Ishikawa (cell line): ENCODE results near the gene PLXNB1.

Source experiments
- CEBPB ChIP-seq: IDR thresholded peaks from 2 replicates; pipeline ENCODE4 v1.6.1; 2012
- CREB1 ChIP-seq: IDR thresholded peaks from 2 replicates; pipeline ENCODE4 v1.6.1; 2012; ENCODE audit warnings: low read depth
- EGR1 ChIP-seq: IDR thresholded peaks from 2 replicates; pipeline ENCODE4 v1.6.1; 2012
- EP300 ChIP-seq: IDR thresholded peaks from 2 replicates; pipeline ENCODE4 v1.6.1; 2012; ENCODE audit warnings: borderline replicate concordance
- FOXM1 ChIP-seq: IDR thresholded peaks from 2 replicates; pipeline ENCODE4 v1.6.1; 2012; ENCODE audit warnings: low read depth, borderline replicate concordance
- MAX ChIP-seq: IDR thresholded peaks from 2 replicates; pipeline ENCODE4 v1.6.1; 2012
- NFIC ChIP-seq: IDR thresholded peaks from 2 replicates; pipeline ENCODE4 v1.6.1; 2012
- RAD21 ChIP-seq: IDR thresholded peaks from 2 replicates; pipeline ENCODE4 v1.6.1; 2012; ENCODE audit warnings: low read depth
- REST ChIP-seq: IDR thresholded peaks from 2 replicates; pipeline ENCODE4 v1.6.1; 2012; ENCODE audit warnings: low read depth, mild to moderate bottlenecking
- TAF1 ChIP-seq: IDR thresholded peaks from 2 replicates; pipeline ENCODE4 v1.6.1; 2012; ENCODE audit warnings: low read depth, mild to moderate bottlenecking
- TCF12 ChIP-seq: IDR thresholded peaks from 2 replicates; pipeline ENCODE4 v1.6.1; 2012; ENCODE audit warnings: low read depth
- TEAD4 ChIP-seq: IDR thresholded peaks from 2 replicates; pipeline ENCODE4 v1.6.1; 2012
- YY1 ChIP-seq: IDR thresholded peaks from 2 replicates; pipeline ENCODE4 v1.6.1; 2012; ENCODE audit warnings: low read depth
- ZBTB7A ChIP-seq: IDR thresholded peaks from 2 replicates; pipeline ENCODE4 v1.6.1; 2012; ENCODE audit warnings: low read depth

Gene PLXNB1

GRCh38 chr3:48463703-48464102, 33.8 kb upstream of the PLXNB1 start:
- TF ChIP-seq TAF1 (no peak), TCF12 (no peak), MAX (no peak), YY1 (no peak), RAD21 (no peak)

DNA sequence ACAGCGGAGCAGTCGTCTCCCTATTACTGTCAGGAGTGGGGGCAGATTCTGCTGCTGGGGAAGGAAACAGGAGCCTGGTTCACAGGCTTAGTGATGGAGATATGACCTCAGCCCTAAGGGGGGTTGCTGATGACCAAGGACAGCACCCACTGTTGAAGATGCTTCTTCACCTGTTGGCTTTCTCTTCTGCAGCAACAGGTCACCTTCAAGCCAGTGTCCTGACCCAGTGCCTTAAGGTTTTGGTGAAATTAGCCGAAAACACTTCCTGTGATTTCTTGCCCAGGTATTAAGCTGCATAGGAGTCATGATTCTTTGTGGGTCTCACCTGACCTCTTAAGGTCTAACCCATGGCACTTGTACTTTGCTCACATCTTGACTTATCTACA, 30.6 kb upstream of the PLXNB1 start:
- TF ChIP-seq TEAD4 (no peak), ZBTB7A (no peak), MAX (no peak), RAD21 (no peak), CREB1 (no peak), REST (no peak), TCF12 (no peak), EGR1 (no peak), TAF1 (no peak), EP300 (no peak), CEBPB (no peak), YY1 (no peak), NFIC (no peak), FOXM1 (no peak)

GRCh38 chr3:48459773-48460516, 30.1 kb upstream of the PLXNB1 start:
- no peak for TF ChIP-seq TEAD4
- TF ChIP-seq TAF1: no peak
- TF ChIP-seq MAX: no peak
- TF ChIP-seq REST: no peak
- TF ChIP-seq YY1: no peak
- no peak for TF ChIP-seq CREB1
- no peak for TF ChIP-seq FOXM1
- no peak for TF ChIP-seq ZBTB7A
- no peak for TF ChIP-seq CEBPB
- no peak for TF ChIP-seq EP300

DNA sequence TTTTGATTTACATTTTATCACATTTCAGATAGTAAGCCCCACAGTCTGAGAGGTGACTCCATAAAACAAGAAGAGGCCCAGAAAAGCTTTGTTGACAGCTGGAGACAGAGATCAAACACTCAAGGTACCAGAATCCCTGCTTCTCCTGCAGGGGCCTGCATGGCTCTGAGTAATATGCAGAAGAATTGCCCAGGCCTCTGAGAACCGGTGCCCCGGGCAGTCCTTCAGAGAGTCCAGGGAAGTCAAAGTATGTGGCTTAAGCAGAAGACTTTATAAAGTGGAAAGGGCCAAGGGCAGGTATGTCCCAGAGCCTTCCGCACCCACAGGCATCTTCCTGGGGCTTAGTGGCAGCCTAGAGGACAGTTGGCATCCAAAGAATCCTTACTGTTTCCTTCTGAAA, 29.4 kb upstream of the PLXNB1 start:
- no peak for TF ChIP-seq MAX
- TF ChIP-seq CREB1: no peak
- TF ChIP-seq EP300: no peak
- TF ChIP-seq RAD21: no peak
- no peak for TF ChIP-seq FOXM1
- no peak for TF ChIP-seq REST
- TF ChIP-seq TCF12: no peak
- TF ChIP-seq ZBTB7A: no peak
- TF ChIP-seq TAF1: no peak
- TF ChIP-seq EGR1: no peak
- TF ChIP-seq YY1: no peak

GRCh38 chr3:48456456-48456855, 26.6 kb upstream of the PLXNB1 start:
- TF ChIP-seq RAD21 (no peak), TEAD4 (no peak), FOXM1 (no peak), EP300 (no peak), TCF12 (no peak), TAF1 (no peak), CEBPB (no peak), ZBTB7A (no peak), EGR1 (no peak), NFIC (no peak), REST (no peak), MAX (no peak)
